ENCODE results near the gene ASAP2.

GRCh38 chr2:9327873-9328352 is 121.3 kb downstream of the ASAP2 start:
- TF ChIP-seq CTCF (conservative IDR thresholded peaks at IDR 0.05; ENCODE audit: low read length) (no peak), EZH2phosphoT487 (IDR thresholded peaks at IDR 0.05; ENCODE audit: borderline replicate concordance) (no peak)
